Measurements from ENCODE around the gene ZNF598. TPM values are rescaled to one million over a fixed set of nuclear protein-coding genes. Genes with fewer than 3 reads are reported as not detected.

ZNF598 gene
- total and polyA plus RNA-seq, 10 of the 15 experiments (the other 5 are each of a cell fraction or from before 2014, with no cell fraction given) = 0.08 to 74.0 (median 14.4) TPM

DNA sequence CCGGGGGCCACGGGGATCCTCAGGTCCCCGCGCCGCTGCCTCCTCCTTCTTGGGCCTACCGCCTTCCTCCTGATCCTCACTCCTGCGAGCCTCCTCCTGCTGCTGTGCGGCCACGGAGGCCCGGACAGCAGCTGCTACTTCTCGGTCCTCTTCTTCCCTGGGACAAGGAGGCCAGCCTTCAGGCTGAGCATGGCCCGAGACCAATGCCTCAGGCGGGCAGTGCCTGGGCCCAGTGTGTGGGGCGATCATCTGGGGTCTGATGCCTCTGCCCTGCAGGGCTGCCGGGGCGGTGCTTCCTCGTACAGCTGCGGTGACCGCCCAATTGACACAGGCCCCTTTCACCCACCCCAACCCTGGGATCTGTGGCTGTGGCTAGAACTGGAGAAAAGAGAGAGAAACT, 8.6 kb downstream of the ZNF598 start (continued):
- TF ChIP-seq, protein P1, sequence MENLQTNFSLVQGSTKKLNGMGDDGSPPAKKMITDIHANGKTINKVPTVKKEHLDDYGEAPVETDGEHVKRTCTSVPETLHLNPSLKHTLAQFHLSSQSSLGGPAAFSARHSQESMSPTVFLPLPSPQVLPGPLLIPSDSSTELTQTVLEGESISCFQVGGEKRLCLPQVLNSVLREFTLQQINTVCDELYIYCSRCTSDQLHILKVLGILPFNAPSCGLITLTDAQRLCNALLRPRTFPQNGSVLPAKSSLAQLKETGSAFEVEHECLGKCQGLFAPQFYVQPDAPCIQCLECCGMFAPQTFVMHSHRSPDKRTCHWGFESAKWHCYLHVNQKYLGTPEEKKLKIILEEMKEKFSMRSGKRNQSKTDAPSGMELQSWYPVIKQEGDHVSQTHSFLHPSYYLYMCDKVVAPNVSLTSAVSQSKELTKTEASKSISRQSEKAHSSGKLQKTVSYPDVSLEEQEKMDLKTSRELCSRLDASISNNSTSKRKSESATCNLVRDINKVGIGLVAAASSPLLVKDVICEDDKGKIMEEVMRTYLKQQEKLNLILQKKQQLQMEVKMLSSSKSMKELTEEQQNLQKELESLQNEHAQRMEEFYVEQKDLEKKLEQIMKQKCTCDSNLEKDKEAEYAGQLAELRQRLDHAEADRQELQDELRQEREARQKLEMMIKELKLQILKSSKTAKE (IDR thresholded peaks at IDR 0.05; ENCODE audit: low read depth, poor library complexity, severe bottlenecking) = no peak
- TF ChIP-seq, protein P2, sequence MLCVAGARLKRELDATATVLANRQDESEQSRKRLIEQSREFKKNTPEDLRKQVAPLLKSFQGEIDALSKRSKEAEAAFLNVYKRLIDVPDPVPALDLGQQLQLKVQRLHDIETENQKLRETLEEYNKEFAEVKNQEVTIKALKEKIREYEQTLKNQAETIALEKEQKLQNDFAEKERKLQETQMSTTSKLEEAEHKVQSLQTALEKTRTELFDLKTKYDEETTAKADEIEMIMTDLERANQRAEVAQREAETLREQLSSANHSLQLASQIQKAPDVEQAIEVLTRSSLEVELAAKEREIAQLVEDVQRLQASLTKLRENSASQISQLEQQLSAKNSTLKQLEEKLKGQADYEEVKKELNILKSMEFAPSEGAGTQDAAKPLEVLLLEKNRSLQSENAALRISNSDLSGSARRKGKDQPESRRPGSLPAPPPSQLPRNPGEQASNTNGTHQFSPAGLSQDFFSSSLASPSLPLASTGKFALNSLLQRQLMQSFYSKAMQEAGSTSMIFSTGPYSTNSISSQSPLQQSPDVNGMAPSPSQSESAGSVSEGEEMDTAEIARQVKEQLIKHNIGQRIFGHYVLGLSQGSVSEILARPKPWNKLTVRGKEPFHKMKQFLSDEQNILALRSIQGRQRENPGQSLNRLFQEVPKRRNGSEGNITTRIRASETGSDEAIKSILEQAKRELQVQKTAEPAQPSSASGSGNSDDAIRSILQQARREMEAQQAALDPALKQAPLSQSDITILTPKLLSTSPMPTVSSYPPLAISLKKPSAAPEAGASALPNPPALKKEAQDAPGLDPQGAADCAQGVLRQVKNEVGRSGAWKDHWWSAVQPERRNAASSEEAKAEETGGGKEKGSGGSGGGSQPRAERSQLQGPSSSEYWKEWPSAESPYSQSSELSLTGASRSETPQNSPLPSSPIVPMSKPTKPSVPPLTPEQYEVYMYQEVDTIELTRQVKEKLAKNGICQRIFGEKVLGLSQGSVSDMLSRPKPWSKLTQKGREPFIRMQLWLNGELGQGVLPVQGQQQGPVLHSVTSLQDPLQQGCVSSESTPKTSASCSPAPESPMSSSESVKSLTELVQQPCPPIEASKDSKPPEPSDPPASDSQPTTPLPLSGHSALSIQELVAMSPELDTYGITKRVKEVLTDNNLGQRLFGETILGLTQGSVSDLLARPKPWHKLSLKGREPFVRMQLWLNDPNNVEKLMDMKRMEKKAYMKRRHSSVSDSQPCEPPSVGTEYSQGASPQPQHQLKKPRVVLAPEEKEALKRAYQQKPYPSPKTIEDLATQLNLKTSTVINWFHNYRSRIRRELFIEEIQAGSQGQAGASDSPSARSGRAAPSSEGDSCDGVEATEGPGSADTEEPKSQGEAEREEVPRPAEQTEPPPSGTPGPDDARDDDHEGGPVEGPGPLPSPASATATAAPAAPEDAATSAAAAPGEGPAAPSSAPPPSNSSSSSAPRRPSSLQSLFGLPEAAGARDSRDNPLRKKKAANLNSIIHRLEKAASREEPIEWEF (IDR thresholded peaks at IDR 0.05; ENCODE audit: insufficient replicate concordance, low read depth, low read length) = no peak
- no peak for TF ChIP-seq SUZ12 (IDR thresholded peaks at IDR 0.05; ENCODE audit: unreplicated experiment)
- TF ChIP-seq IKZF2 (IDR thresholded peaks at IDR 0.05) = no peak
- TF ChIP-seq MXI1 (IDR thresholded peaks at IDR 0.05; ENCODE audit: low read depth, low read length) = no peak
- TF ChIP-seq NRF1 (conservative IDR thresholded peaks at IDR 0.05; ENCODE audit: low read depth, low read length) = no peak
- no peak for TF ChIP-seq FOS (IDR thresholded peaks at IDR 0.05; ENCODE audit: borderline replicate concordance, extremely low read depth, insufficient read length)
- TF ChIP-seq SUPT20H (IDR thresholded peaks at IDR 0.05; ENCODE audit: borderline replicate concordance, control insufficient read depth, low read depth, low read length) = no peak
- no peak for TF ChIP-seq HDGF (IDR thresholded peaks at IDR 0.05)
